ENCODE results near the gene SCCPDH.

DNA sequence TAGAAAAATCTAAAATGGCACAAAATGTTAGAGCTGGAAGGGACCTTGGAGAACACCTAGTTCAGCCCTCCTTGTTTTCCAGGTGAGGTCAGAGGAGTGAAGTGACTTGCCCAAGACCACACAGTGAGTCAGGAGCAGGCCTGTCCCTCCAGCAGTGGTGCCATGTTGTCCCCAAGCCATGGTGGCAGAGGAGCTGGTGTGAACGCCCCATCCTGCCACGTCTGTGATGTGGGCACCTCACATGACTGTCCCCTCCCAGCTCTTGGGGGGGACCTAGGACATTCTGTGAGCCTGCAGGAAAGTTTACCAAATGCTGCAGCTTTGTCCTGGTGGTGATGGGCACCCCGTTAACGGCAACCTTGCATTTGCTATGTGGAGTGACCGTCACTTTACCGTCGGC, 66.2 kb downstream of the SCCPDH start:
- TF ChIP-seq GABPA (IDR thresholded peaks at IDR 0.05 in 1 of 2, conservative IDR thresholded peaks at IDR 0.05 in 1 of 2) (no peak), RAD21 (IDR thresholded peaks at IDR 0.05) (no peak), CTCF (IDR thresholded peaks at IDR 0.05; ENCODE audit: low read depth, low read length, missing input control) (no peak), HNF4A (conservative IDR thresholded peaks at IDR 0.05) (no peak), EGR1 (IDR thresholded peaks at IDR 0.05; ENCODE audit: low read depth in 2 of 2) (no peak), ZBTB33 (IDR thresholded peaks at IDR 0.05) (no peak)

Measured in liver (tissue), 3 donors.